ENCODE results near the gene MACROD1.

- TF ChIP-seq POLR2A (IDR thresholded peaks at IDR 0.05) (no peak), POLR2AphosphoS5 (IDR thresholded peaks at IDR 0.05) (peak in 1 of 4 donors; percentile 13), EP300 (IDR thresholded peaks at IDR 0.05) (no peak)
- TF ChIP-seq, protein P1, sequence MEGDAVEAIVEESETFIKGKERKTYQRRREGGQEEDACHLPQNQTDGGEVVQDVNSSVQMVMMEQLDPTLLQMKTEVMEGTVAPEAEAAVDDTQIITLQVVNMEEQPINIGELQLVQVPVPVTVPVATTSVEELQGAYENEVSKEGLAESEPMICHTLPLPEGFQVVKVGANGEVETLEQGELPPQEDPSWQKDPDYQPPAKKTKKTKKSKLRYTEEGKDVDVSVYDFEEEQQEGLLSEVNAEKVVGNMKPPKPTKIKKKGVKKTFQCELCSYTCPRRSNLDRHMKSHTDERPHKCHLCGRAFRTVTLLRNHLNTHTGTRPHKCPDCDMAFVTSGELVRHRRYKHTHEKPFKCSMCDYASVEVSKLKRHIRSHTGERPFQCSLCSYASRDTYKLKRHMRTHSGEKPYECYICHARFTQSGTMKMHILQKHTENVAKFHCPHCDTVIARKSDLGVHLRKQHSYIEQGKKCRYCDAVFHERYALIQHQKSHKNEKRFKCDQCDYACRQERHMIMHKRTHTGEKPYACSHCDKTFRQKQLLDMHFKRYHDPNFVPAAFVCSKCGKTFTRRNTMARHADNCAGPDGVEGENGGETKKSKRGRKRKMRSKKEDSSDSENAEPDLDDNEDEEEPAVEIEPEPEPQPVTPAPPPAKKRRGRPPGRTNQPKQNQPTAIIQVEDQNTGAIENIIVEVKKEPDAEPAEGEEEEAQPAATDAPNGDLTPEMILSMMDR (IDR thresholded peaks at IDR 0.05), result no peak
Observed at GRCh38 chr11:64120951-64121569, 44.9 kb downstream of the MACROD1 start.
